ENCODE measurements around the gene DGCR6L.
"Not testable (repeated sequence)": the region's sequence is repeated elsewhere in the genome, so short reads cannot be mapped to it uniquely, and the experiment has no call there.

Gene DGCR6L

GRCh38 chr22:20267441-20268278 is 52.2 kb downstream of the DGCR6L start:
- Histone ChIP-seq H3K4me3 (ENCODE audit: insufficient read depth, low read depth, low read length) (peak overlapping the region; percentile 51), H3K9me3 (ENCODE audit: control insufficient read depth, low read length) (no peaks in the 10 kb centered on the region), H3K4me1 (ENCODE audit: control insufficient read depth, insufficient read depth, low read length) (peaks cover 19% of the 10 kb centered on the region), H3K27ac (ENCODE audit: insufficient read depth, low read depth, low read length, poor library complexity, severe bottlenecking) (no peak overlapping the region), H3K27me3 (ENCODE audit: control insufficient read depth, insufficient read depth, low read length, poor library complexity, severe bottlenecking) (no peaks in the 10 kb centered on the region), H3K36me3 (ENCODE audit: control insufficient read depth, insufficient read depth, low read length) (no peaks in the 10 kb centered on the region)
- 1% methylated on average over 101 of the region's 101 CpGs for WGBS, 2 experiments

GRCh38 chr22:20266667-20267440 is 53.0 kb downstream of the DGCR6L start:
- Histone ChIP-seq H3K4me1 (ENCODE audit: control insufficient read depth, insufficient read depth, low read length) (peaks cover 19% of the 10 kb centered on the region), H3K4me3 (ENCODE audit: insufficient read depth, low read depth, low read length) (peak overlapping the region; percentile 51)
- 76 to 78% methylated on average over 33 of the region's 33 CpGs for WGBS, 2 experiments
- H3K27me3 ChIP-seq (ENCODE audit: control insufficient read depth, insufficient read depth, low read length, poor library complexity, severe bottlenecking); H3K36me3 ChIP-seq (ENCODE audit: control insufficient read depth, insufficient read depth, low read length); H3K9me3 ChIP-seq (ENCODE audit: control insufficient read depth, low read length); H3K27ac ChIP-seq (ENCODE audit: insufficient read depth, low read depth, low read length, poor library complexity, severe bottlenecking): not testable (repeated sequence)

- not testable (repeated sequence) for H3K36me3 ChIP-seq (ENCODE audit: control insufficient read depth, insufficient read depth, low read length); H3K27me3 ChIP-seq (ENCODE audit: control insufficient read depth, insufficient read depth, low read length, poor library complexity, severe bottlenecking); H3K27ac ChIP-seq (ENCODE audit: insufficient read depth, low read depth, low read length, poor library complexity, severe bottlenecking); H3K4me3 ChIP-seq (ENCODE audit: insufficient read depth, low read depth, low read length); H3K9me3 ChIP-seq (ENCODE audit: control insufficient read depth, low read length)
- 91 to 93% methylated on average over 14 to 15 of the region's 15 CpGs for WGBS, 2 experiments
- peaks cover 19% of the 10 kb centered on the region for H3K4me1 ChIP-seq (ENCODE audit: control insufficient read depth, insufficient read depth, low read length)
These were observed 53.8 kb downstream of the DGCR6L start for GRCh38 chr22:20265772-20266666.

- Histone ChIP-seq H3K4me1 (ENCODE audit: control insufficient read depth, insufficient read depth, low read length) (peaks cover 12% of the 10 kb centered on the region), H3K27me3 (ENCODE audit: control insufficient read depth, insufficient read depth, low read length, poor library complexity, severe bottlenecking) (no peaks in the 10 kb centered on the region), H3K9me3 (ENCODE audit: control insufficient read depth, low read length) (no peaks in the 10 kb centered on the region), H3K4me3 (ENCODE audit: insufficient read depth, low read depth, low read length) (no peak overlapping the region), H3K27ac (ENCODE audit: insufficient read depth, low read depth, low read length, poor library complexity, severe bottlenecking) (no peak overlapping the region), H3K36me3 (ENCODE audit: control insufficient read depth, insufficient read depth, low read length) (no peaks in the 10 kb centered on the region)
- WGBS, 2 experiments, result 72 to 78% methylated on average over 21 of the region's 21 CpGs
These were observed 55.0 kb downstream of the DGCR6L start for GRCh38 chr22:20264614-20265452.
